Activated T-cell treated with anti-CD3 and anti-CD28 coated beads, Interleukin-2, amount 50 U/mL, for 4 hours (primary cell): ENCODE results near the gene VEGFB. TPM values are rescaled to one million over a fixed set of nuclear protein-coding genes. Genes with fewer than 3 reads are reported as not detected.

Experiments
- ATAC-seq, 2 donors: fragments of 200-7000 bp; cut with Tn5 transposase; one replicate each; pipeline ENCODE4 v1.10.0; 2021
- DNase-seq: peaks from one replicate; pipeline ENCODE4 v3.0.0-alpha.2; 2020
- H3K27me3 Mint-ChIP-seq: one replicate; pipeline ENCODE4 v1.8.0; 2021; ENCODE audit warnings: low read depth, mixed read lengths
- H3K36me3 Mint-ChIP-seq: one replicate; pipeline ENCODE4 v1.8.0; 2022; ENCODE audit warnings: mixed read lengths; ENCODE audit not compliant: insufficient read depth
- H3K4me1 Mint-ChIP-seq: one replicate; pipeline ENCODE4 v1.8.0; 2021; ENCODE audit warnings: low read depth, mixed read lengths
- H3K4me3 Mint-ChIP-seq: one replicate; pipeline ENCODE4 v1.8.0; 2021; ENCODE audit warnings: mild to moderate bottlenecking, moderate library complexity, mixed read lengths
- H3K9me3 Mint-ChIP-seq: one replicate; pipeline ENCODE4 v1.8.0; 2021; ENCODE audit warnings: mixed read lengths
- total RNA-seq, 3 donors: library from RNA; stranded (reverse); gene quantifications; one replicate each; pipeline ENCODE4 v1.2.1, GENCODE V29; 2021

VEGFB gene
- total RNA-seq, 3 donors from 2014 or later = 41.5 to 75.6 (median 53.2) TPM

DNA sequence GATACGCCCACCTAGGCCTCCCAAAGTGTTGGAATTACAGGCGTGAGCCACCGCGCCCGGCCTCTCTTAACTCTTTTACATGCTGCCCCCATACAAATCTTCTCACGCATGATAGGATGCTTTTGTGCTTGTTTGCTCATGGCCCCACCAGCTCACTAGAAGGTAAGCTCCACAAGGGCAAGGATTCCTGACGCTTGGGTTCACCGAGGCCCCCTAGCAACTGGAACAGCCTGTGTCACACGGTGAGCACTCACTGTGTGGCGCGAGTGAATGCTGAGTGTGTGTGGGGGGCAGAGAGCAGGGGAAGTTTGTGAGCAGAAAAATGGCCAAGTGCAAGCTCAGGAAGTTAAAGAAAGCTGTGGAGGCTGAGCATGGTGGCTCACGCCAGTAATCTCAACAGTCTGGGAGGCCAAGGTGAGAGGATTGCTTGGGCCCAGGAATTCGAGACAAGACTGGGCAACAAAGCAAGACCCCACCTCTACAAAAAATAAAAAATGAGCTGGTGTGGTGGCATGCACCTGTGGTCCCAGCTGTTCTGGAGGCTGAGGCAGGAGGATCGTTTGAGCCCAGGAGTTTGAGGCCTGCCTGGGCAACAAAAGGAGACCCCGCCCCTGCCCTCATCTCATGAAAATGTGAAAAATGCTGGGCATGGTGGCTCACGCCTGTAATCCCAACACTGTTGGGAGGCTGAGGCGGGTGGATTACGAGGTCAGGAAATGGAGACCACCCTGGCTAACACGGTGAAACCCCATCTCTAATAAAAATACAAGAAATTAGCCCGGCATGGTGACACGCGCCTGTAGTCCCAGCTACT, 47.8 kb downstream of the VEGFB start:
- no peak for DNase-seq
- Mint-ChIP-seq H3K4me1 (peaks cover 14% of the 10 kb centered on the region), H3K9me3 (no peaks in the 10 kb centered on the region), H3K27me3 (no peaks in the 10 kb centered on the region), H3K4me3 (no peak overlapping the region), H3K36me3 (peaks cover 10% of the 10 kb centered on the region)
- ATAC-seq = no peak

DNA sequence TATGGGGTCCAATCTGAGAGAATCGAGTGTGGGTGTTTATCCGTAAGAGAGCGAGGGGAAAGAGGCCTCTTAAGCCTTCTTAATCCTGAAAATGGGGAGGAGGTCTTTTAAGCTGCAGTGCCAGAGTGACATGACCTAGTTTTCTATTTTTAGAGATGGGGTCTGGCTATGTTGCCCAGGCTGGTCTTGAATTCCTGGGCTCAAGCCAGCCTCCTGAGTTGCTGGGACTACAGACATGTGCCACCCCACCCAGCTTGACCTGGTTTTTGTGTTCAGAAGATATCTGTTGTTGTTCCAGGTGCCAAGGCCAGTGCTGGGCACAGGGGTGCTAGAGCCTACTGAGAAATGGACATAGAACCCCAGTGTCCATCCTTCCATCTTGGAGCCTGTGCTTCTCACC, 48.7 kb downstream of the VEGFB start:
- no peak for DNase-seq
- Mint-ChIP-seq H3K9me3 (no peaks in the 10 kb centered on the region), H3K36me3 (peaks cover 10% of the 10 kb centered on the region), H3K4me1 (peaks cover 14% of the 10 kb centered on the region), H3K27me3 (no peaks in the 10 kb centered on the region), H3K4me3 (peak overlapping the region; percentile 49)
- no peak for ATAC-seq

DNA sequence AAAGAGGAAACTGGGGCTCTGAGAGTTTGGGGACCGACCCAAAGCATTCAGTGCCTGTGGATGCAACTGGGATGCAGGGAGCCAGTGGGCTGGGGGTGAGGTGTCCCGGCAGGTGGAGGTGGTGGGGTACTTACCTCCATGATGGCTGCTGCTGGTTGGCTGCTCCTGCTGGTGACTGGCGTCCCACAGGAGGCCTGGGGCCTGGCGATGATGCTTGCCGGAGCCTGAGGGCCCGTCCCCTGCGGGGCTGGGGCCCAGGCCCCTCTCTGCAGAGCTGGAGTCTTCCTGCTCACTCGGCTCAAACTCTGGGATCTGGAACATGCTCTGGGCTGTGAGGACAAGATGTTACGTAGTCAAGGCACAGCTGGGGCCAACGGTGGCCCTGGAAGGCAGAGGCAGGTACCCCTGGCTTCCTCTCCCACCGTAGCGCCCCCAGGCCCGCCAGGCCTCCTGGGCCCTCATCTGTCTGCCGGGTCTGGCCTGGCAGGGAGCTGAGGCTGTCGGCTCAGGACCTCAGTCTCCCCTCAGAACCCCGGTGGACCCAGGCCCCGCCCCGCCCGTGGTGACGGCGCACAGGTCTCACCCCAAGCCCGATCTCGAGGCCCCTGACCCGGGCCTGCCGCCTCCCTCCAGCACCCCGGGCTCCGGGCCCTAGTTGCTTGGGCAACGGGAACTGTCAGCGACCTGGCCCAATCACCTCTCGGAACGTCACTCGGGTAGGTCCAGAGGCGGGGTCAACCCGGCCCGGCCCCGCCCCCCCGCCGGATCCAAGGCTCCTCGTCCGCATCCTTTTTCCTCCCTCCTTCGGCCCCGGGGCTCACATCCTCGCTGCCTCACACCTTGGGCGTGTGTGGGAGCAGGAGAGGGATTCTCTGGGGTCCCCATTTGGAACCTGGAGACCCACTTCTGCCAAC, 49.9 kb downstream of the VEGFB start, which contains the start of gene BAD:
TSS of gene BAD (minus strand) at position 618 of the 914 bp plus-strand sequence. CDS start at position 321, 297 bp downstream.
- DNase-seq (peak; percentile 87), ATAC-seq (peak; percentile 86 to 87)
- Mint-ChIP-seq H3K9me3 (no peaks in the 10 kb centered on the region), H3K27me3 (no peaks in the 10 kb centered on the region), H3K36me3 (peaks cover 6% of the 10 kb centered on the region), H3K4me3 (peak within 1 kb of the TSS; percentile 85), H3K4me1 (peaks cover 14% of the 10 kb centered on the region)

DNA sequence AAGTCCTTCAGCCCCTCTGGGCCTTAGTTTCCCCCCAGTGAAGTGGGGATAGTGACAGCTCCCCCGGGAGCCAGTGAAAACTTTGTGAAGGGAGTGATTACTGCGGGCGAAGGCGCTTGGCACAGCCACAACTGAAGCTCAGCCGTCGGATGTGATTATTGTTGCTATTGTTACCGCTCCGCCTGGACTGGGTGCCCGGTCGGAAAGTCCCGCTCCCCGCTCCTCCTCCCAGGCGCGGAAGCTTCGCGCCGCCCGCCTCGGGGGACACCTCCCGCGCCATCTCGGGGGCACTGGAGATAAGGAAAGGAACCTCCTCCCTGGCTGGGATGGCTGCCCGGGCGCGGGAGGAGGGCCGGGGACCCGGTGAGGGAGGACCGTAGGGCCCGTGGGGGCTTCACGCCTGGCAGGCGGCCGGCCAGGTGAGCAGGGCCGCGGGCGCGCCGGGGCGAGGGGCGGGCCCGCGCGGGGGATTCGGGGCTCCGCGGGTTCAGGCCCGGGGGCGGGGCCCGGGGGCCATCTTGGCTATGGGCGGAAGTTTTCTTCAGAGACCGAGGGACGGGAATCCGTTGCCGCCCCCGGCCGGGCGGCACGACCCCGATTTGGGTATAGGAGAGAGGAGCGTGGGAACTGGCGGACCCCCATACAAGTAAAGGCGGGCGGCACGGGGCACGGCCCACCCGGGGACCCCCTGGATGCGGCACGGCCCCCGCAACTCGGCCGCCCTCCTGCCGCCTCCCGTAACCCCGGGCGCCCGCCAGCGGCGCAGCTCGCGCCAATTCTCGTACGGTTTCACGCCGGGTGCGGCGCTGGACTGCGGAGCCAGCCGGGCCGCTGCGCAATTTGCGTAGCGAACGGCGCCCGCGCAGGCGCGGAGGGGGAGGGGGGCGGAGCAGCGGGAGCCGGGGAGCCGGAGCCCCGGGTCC, 50.8 kb downstream of the VEGFB start, which contains the start of gene GPR137:
TSS of gene GPR137 (plus strand) at position 887 of the 923 bp plus-strand sequence. CDS start 677 bp downstream, outside the sequence.
- H3K9me3 Mint-ChIP-seq = no peaks in the 10 kb centered on the region
- peaks cover 9% of the 10 kb centered on the region for H3K36me3 Mint-ChIP-seq
- H3K4me1 Mint-ChIP-seq = peaks cover 14% of the 10 kb centered on the region
- ATAC-seq (peak; percentile 69 to 71), DNase-seq (peak; percentile 89)
- H3K27me3 Mint-ChIP-seq = peaks cover under 1% of the 10 kb centered on the region
- H3K4me3 Mint-ChIP-seq = peak within 1 kb of the TSS; percentile 85

DNA sequence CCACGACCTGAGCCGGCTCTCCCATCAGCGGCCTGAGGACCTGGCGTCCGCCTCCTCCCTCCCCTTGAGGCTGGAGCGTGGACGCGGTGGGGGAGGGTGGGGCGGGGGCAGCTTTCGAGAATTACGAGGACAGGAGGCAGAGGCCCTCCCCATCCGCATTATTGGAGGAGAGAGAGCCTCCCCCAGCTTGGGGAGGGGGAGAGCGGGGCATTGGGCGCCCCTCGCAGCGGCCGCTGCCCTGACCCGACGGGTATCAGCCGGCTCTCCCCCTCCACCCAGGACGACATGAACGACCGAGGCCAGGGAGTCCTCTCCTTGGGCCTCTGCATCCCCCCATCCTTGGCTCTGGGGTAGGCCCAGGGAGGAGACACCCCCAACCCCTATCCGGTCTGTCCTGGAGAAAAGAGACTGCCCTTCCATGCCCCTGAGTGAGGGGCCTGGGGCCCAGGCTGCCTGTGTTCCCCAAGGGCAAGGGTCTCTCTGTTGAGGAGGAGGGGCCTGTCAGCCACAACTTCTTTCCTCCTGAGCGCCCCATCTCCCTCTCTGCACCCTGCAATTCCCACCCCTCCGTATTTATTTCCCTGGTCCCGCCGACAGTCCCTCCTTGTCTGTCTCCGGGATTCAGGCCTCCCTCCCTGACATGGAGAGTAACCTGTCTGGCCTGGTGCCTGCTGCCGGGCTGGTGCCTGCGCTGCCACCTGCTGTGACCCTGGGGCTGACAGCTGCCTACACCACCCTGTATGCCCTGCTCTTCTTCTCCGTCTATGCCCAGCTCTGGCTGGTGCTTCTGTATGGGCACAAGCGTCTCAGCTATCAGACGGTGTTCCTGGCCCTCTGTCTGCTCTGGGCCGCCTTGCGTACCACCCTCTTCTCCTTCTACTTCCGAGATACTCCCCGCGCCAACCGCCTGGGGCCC, 51.8 kb downstream of the VEGFB start:
- no peak for DNase-seq
- ATAC-seq = no peak
- Mint-ChIP-seq H3K4me1 (peaks cover 20% of the 10 kb centered on the region), H3K27me3 (peaks cover 10% of the 10 kb centered on the region), H3K36me3 (peaks cover 8% of the 10 kb centered on the region), H3K9me3 (no peaks in the 10 kb centered on the region), H3K4me3 (peak overlapping the region; percentile 78)

DNA sequence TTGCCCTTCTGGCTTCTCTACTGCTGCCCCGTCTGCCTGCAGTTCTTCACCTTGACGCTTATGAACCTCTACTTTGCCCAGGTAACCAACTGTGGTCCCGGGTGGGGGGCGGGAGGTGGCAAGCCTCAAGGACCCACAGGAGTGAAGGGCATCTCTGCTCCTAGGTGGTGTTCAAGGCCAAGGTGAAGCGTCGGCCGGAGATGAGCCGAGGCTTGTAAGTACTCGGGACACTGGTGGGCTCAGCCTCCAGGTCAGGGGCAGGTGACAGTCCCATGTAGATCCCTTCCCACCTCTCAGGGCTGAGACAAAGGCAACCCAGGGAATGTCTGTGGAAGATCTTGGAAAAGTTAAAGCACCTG, 52.4 kb downstream of the VEGFB start:
- peaks cover 3% of the 10 kb centered on the region for H3K36me3 Mint-ChIP-seq
- peaks cover 10% of the 10 kb centered on the region for H3K27me3 Mint-ChIP-seq
- H3K4me3 Mint-ChIP-seq = peak overlapping the region; percentile 78
- DNase-seq (no peak), ATAC-seq (no peak)
- H3K9me3 Mint-ChIP-seq = no peaks in the 10 kb centered on the region
- peaks cover 16% of the 10 kb centered on the region for H3K4me1 Mint-ChIP-seq

DNA sequence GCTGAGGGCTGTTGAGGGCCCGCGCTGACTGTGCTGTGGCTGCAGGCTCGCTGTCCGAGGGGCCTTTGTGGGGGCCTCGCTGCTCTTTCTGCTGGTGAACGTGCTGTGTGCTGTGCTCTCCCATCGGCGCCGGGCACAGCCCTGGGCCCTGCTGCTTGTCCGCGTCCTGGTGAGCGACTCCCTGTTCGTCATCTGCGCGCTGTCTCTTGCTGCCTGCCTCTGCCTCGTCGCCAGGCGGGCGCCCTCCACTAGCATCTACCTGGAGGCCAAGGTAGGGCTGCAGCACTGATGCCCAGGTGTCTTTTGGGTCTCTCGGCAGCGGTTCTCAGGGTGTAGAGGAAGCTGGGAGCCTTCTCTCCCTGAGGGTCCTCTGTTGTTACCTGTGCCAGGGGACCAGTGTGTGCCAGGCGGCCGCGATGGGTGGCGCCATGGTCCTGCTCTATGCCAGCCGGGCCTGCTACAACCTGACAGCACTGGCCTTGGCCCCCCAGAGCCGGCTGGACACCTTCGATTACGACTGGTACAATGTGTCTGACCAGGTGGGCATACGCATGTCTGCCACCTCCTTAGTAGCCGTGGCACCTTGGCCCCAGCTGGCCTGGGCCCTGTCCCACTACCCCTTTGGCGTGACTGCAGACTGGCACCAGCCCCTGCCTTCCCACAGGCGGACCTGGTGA, 53.4 kb downstream of the VEGFB start:
- H3K27me3 Mint-ChIP-seq = peaks cover 13% of the 10 kb centered on the region
- DNase-seq (no peak), ATAC-seq (no peak)
- peaks cover 3% of the 10 kb centered on the region for H3K36me3 Mint-ChIP-seq
- H3K4me1 Mint-ChIP-seq = peaks cover 16% of the 10 kb centered on the region
- H3K4me3 Mint-ChIP-seq = peak overlapping the region; percentile 13
- H3K9me3 Mint-ChIP-seq = no peaks in the 10 kb centered on the region

DNA sequence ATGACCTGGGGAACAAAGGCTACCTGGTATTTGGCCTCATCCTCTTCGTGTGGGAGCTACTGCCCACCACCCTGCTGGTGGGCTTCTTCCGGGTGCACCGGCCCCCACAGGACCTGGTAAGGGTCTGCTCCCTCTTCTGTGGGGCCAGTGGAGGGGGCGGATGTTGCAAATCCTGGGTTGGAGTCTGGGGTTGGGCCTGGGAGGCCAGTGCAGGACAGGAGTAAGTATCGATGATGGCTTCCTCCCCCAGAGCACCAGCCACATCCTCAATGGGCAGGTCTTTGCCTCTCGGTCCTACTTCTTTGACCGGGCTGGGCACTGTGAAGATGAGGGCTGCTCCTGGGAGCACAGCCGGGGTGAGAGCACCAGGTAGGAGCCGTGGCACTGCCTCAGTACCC, 54.0 kb downstream of the VEGFB start:
- peaks cover 12% of the 10 kb centered on the region for H3K4me1 Mint-ChIP-seq
- no peak overlapping the region for H3K4me3 Mint-ChIP-seq
- H3K27me3 Mint-ChIP-seq = peaks cover 18% of the 10 kb centered on the region
- peaks cover 3% of the 10 kb centered on the region for H3K36me3 Mint-ChIP-seq
- no peak for DNase-seq
- no peak for ATAC-seq
- no peaks in the 10 kb centered on the region for H3K9me3 Mint-ChIP-seq

Other genes with a start within 250 kb of the VEGFB start
- gene OTUB1, start 248.1 kb upstream of the VEGFB start, total RNA-seq = 100 to 1,000 TPM in 2 of 3 donors, 10 to 100 TPM in 1; 98.0 to 103 (median 101) TPM
- gene FLRT1, start 198.7 kb upstream of the VEGFB start, total RNA-seq = not detected
- gene MACROD1, start 68.5 kb upstream of the VEGFB start, total RNA-seq = 10 to 100 TPM; 16.5 to 17.8 (median 17.1) TPM
- gene STIP1, start 48.4 kb upstream of the VEGFB start, total RNA-seq = 100 to 1,000 TPM; 439 to 477 (median 457) TPM
- gene FERMT3, start 27.9 kb upstream of the VEGFB start, total RNA-seq = 100 to 1,000 TPM; 368 to 444 (median 399) TPM
- gene TRPT1, start 8.4 kb upstream of the VEGFB start, total RNA-seq = 10 to 100 TPM; 24.3 to 31.0 (median 28.6) TPM
- 10 to 100 TPM; 82.4 to 88.3 (median 86.1) TPM for gene NUDT22, start 8.3 kb upstream of the VEGFB start, total RNA-seq
- gene DNAJC4, start 4.0 kb upstream of the VEGFB start, total RNA-seq = 10 to 100 TPM; 15.0 to 16.6 (median 16.1) TPM
- 10 to 100 TPM; 43.3 to 48.9 (median 44.4) TPM for gene FKBP2, start 6.5 kb downstream of the VEGFB start, total RNA-seq
- gene PPP1R14B, start 12.4 kb downstream of the VEGFB start, total RNA-seq = 100 to 1,000 TPM; 417 to 505 (median 438) TPM
- gene PLCB3, start 16.9 kb downstream of the VEGFB start, total RNA-seq = 1 to 10 TPM; 6.2 to 8.2 (median 6.4) TPM
- gene BAD, start 50.1 kb downstream of the VEGFB start, total RNA-seq = 10 to 100 TPM; 27.6 to 38.8 (median 36.6) TPM
- gene GPR137, start 51.3 kb downstream of the VEGFB start, total RNA-seq = 10 to 100 TPM; 43.1 to 46.2 (median 43.9) TPM
- gene KCNK4, start 56.7 kb downstream of the VEGFB start, total RNA-seq = not detected
- gene CATSPERZ, start 65.8 kb downstream of the VEGFB start, total RNA-seq = not detected
- 10 to 100 TPM; 81.5 to 93.4 (median 89.3) TPM for gene ESRRA, start 70.9 kb downstream of the VEGFB start, total RNA-seq
- 100 to 1,000 TPM; 432 to 461 (median 438) TPM for gene TRMT112, start 83.0 kb downstream of the VEGFB start, total RNA-seq
- gene PRDX5, start 83.5 kb downstream of the VEGFB start, total RNA-seq = 10 to 100 TPM; 78.3 to 96.8 (median 81.0) TPM
- 10 to 100 TPM; 87.4 to 97.9 (median 96.2) TPM for gene CCDC88B, start 105.6 kb downstream of the VEGFB start, total RNA-seq
- 10 to 100 TPM; 43.3 to 49.9 (median 48.1) TPM for gene RPS6KA4, start 124.6 kb downstream of the VEGFB start, total RNA-seq